Breast epithelium (tissue), 3 donors: Measurements from ENCODE around the gene YAP1.

ENCODE experiments used
- CTCF ChIP-seq, 3 donors: fragments of 450-650 bp; IDR thresholded peaks; one replicate each; pipeline ENCODE4 v1.5.1; 2016 to 2017; ENCODE audit warnings: antibody characterized with exemption in 3 of 3, mild to moderate bottlenecking in 3 of 3, moderate library complexity in 3 of 3
- POLR2A ChIP-seq: fragments of 450-650 bp; IDR thresholded peaks from one replicate; pipeline ENCODE4 v1.6.1; 2016; ENCODE audit warnings: antibody characterized with exemption, mild to moderate bottlenecking, moderate library complexity
- POLR2AphosphoS5 ChIP-seq, 3 donors: sonication (generic); formaldehyde crosslinking; IDR thresholded peaks; one replicate each; pipeline ENCODE4 v1.6.1; 2017; ENCODE audit warnings: antibody characterized with exemption in 3 of 3

GRCh38 chr11:102148059-102148458 is 37.8 kb downstream of the YAP1 start:
- no peak for TF ChIP-seq CTCF (IDR thresholded peaks at IDR 0.05)
- TF ChIP-seq POLR2AphosphoS5 (IDR thresholded peaks at IDR 0.05): no peak
- TF ChIP-seq POLR2A: no peak
